Measurements from ENCODE around the gene KLRF2.

GRCh38 chr12:9926876-9927275 is 45.6 kb downstream of the KLRF2 start:
- TF ChIP-seq CTCF (conservative IDR thresholded peaks at IDR 0.05; ENCODE audit: low read length) (no peak), EZH2phosphoT487 (IDR thresholded peaks at IDR 0.05; ENCODE audit: borderline replicate concordance, low read depth, low read length) (no peak)

All from OCI-LY7 (cell line).